Erythroblast (primary cell): Measurements from ENCODE around the gene STAB2.

Source experiments
- DNase-seq, 2 experiments: peaks; one replicate each; lab custom pipeline; 2025; lab: John Stamatoyannopoulos, UW
- GATA1 ChIP-seq: IDR thresholded peaks from 2 replicates; pipeline ENCODE4 v1.6.1; 2011; ENCODE audit warnings: low read depth, mild to moderate bottlenecking, control low read depth, low read length, moderate library complexity
- POLR2A ChIP-seq: IDR thresholded peaks from 2 replicates; pipeline ENCODE4 v1.6.1; 2011; ENCODE audit warnings: mild to moderate bottlenecking, low read length

Gene STAB2

DNA sequence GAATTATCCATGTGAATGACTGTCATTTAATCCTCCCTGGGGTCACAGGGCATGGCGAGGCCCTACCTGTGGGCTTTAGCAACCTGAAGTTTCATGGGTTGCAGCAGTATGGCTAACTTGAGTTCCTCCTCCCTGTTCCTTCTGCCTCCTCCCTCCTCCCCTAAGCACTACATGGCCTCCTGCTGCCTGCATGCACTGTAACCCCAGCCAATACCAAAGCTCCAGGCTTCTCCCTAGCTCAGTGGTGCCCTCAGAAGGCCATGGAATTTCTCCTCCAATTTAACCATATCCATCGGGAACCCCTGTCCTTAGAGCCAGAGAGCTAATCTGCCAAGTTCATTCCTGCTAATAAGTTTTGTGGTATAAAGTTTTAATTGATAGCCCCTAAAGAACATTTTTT is 158.9 kb downstream of the STAB2 start:
- TF ChIP-seq GATA1 (no peak), POLR2A (no peak)
- DNase-seq = no peak

DNA sequence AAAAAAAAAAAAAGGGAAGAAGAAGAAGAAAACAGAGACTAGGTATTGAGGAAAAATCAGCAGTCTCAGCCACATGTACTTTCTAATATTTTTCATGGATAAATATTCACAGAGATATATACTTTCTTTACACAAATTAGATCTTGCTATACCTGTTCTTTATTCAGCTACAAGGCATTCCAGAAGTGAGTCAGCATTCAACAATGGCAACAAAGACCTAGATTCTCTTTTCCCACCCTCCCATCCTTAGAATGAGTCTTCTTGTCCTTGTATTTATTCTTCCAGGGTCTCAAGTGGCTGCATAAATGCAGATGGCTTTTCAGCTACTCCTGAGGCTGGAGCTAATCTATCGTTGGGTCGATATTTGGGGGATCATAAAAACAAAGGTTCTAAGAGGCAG is 160.9 kb downstream of the STAB2 start:
- no peak for DNase-seq
- no peak for TF ChIP-seq POLR2A
- TF ChIP-seq GATA1 = no peak

DNA sequence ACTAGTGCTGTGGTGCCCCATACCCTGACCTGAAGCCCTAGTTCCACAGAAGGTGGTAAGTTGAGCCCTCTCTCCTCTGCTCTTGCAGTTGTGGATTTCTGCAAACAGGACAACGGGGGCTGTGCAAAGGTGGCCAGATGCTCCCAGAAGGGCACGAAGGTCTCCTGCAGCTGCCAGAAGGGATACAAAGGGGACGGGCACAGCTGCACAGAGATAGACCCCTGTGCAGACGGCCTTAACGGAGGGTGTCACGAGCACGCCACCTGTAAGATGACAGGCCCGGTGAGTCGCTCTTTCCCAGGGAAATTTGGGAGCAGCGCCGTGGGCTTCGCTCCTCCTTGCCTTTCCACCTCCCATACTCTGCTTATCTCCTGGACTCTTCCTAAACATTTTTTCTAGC is 161.8 kb downstream of the STAB2 start:
- DNase-seq = no peak

DNA sequence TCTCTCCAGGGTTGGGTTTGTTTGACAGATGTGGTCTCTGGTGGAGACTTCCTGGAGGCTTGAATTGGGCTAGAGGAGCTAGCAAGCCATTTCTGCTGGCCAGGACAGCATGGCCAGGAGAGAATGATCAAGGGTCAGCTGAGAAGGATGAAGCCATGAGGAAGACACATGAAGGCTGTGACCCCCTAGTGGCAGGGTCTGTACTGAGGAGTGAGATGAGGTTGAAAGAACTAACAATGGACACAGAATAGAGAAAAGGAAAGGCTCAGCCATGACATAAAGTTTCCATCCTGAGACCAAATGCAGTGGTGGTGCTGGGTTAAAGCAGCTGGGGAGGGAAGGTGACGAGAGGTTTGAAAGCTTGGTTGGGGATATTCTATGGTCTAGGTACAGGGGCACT is 164.1 kb downstream of the STAB2 start:
- DNase-seq = no peak
- TF ChIP-seq GATA1 = no peak
- no peak for TF ChIP-seq POLR2A

More for the DNA sequence above, 161.8 kb downstream of the STAB2 start:
- TF ChIP-seq POLR2A (no peak), GATA1 (no peak)

DNA sequence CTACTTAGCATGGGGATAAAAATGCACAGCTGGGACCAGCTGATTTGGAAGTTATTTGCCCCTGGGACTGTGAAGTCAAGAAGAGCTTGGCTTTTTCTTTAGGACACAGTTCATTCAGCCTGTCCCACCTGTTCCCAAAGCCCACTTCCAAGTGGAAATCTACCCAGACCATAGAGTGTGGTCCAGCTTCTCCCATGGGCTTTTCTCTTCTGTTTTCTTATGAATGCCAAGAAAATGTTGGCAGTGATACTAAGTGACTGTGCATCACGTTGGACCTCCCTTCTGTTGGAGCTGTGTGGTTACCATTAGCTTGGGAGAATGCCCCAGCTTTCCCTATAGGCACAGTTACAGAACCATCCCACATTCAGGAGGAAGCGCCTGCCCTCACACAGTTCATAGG is 164.5 kb downstream of the STAB2 start:
- TF ChIP-seq GATA1 (no peak), POLR2A (no peak)

DNA sequence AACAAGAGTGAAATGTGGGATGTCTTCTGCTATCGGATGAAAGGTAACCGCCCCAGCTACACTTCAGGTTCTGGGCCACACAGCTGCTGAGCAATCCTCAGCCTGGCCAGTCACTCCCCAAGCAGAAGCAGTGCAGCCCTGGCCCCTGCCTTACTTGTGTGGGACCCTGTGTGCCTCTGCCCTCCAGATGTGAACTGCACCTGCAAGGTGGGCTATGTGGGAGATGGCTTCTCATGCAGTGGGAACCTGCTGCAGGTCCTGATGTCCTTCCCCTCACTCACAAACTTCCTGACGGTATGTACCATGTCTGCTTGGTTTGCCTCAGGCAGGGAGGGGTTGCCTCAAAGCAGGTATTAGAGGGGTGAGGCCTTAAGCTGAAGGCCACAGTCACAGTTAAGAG is 168.4 kb downstream of the STAB2 start:
- no peak for DNase-seq
- TF ChIP-seq GATA1 (no peak), POLR2A (no peak)

More for the DNA sequence above, 164.5 kb downstream of the STAB2 start:
- no peak for DNase-seq

DNA sequence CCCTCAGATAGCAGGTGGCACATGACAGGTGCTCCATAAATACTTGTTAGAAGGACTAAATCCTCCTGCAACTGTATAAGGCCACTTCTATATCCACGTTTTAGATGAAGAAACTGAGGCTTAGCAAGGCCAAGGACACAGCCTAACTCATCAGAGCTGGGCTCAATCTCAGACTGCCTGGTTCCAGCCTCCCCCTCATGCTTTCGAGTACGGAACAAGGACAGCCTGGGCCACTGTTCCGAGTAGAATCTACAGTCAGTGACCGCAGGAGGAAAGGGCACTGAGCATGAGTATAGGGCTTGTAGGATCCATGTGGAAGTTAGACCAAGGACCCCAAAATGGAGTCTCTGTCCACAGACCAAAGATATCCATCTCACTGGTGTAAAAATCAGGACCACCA is 169.4 kb downstream of the STAB2 start:
- DNase-seq = no peak

DNA sequence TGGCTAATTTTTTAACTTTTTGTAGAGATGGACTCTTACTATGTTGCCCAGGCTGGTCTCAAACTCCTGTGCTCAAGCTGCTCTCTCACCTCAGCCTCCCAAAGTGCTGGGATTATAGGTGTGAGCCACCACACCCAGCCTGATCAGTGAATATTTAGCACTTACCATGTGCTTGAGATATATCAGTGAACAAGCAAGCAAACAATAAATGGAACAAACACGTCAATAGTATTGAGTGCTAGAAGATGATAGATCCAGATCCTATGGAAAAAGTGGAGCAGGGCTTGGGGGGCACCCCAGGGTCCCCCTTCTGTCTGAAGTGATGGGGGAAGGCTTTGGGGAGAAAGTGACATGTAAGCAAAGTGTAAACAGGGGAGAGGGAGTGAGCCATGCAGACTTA is 170.2 kb downstream of the STAB2 start:
- TF ChIP-seq POLR2A = no peak
- DNase-seq = no peak

More for the DNA sequence above, 169.4 kb downstream of the STAB2 start:
- TF ChIP-seq POLR2A = no peak
- no peak for TF ChIP-seq GATA1

DNA sequence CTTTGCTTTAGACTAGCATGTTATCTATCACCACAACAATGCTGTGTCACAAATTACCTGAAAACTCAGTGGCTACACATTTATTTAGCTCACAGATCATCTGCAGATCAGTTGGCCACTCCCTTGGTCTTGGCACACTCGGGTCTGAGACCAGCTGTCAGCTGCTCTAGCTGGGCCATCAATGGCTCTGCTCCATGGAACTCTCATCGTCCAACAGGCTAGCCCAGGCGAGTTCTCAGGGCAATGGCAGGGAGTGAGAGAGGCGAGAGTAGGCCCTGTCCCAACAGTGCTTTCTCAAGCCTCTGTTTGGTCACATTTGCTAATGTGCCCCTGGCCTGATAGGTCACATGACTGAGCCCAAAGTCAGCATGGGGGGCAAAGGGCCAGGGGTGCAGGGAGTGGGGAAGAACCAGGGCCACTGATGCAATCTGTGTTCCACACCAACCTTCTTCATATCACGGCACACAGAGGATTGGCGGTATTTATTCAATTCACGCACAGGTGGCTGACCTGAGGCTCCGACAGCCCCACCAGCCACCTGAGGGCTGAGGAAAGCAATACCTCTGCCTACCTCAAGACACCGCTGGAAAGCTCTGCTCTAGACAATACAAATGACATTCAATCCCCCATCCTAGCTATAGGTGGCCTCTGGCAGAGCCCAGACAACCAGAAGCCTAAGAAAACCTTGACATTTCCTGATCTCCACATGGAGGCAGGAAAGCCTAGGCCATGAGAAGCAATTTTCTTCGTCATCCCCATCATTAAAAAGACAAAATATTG is 171.4 kb downstream of the STAB2 start:
- no peak for DNase-seq
- TF ChIP-seq POLR2A = no peak
- TF ChIP-seq GATA1 = no peak

DNA sequence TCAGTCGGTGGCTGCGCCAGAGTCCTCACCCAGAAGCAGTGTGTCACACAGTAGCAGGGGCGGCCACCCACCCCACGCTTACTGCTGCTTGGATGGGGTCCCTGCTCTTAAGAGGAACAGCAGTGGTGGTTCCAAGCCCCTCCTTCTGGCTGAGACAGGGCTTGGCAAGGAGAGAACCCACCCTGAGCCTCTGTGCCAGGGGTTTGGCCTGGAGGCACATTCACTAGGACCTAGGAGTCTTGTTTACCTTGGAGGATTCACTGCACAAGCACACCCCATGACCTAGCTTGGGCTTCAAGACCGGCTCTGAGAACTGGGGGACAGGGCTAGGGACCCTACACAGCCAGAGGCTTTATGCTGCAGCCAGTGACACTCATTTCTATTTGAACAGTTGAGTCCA is 175.4 kb downstream of the STAB2 start:
- TF ChIP-seq POLR2A (no peak), GATA1 (no peak)
- DNase-seq = no peak

DNA sequence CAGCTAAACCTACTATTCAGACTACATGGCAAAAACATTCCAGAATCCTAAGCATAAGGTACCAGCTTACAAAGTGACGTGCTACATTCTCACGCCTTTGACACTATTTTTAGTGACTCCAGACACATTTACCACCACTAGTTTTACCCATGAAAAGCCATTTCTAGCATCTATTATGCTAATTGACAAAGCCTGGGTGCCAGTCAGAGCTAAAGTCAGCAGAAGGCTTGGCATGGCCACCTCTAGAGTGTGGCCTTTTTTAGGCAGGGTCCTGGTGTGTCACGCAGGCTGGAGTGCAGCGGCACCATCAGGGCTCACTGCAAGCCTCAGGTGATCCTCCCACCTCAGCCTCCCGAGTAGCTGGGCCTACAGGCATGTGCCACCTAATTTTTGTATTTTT is 178.2 kb downstream of the STAB2 start:
- TF ChIP-seq GATA1 = no peak
- TF ChIP-seq POLR2A = no peak
- no peak for DNase-seq

DNA sequence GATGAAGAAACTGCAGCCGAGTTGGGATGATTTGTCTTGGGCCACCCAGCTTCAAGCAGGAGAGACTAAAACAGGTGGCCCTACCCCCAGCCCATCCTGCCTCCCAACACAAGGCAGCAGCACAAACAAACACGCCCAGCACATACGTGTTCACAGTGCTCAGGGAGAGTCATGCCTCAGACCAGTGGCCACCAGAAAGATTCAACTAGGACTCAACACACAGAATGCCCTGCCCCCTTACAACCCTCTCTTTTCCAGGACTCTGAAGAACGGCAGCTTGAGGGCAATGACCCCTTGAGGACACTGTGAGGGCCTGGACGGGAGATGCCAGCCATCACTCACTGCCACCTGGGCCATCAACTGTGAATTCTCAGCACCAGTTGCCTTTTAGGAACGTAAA is 179.0 kb downstream of the STAB2 start:
- TF ChIP-seq GATA1 (no peak), POLR2A (no peak)
- DNase-seq = no peak

DNA sequence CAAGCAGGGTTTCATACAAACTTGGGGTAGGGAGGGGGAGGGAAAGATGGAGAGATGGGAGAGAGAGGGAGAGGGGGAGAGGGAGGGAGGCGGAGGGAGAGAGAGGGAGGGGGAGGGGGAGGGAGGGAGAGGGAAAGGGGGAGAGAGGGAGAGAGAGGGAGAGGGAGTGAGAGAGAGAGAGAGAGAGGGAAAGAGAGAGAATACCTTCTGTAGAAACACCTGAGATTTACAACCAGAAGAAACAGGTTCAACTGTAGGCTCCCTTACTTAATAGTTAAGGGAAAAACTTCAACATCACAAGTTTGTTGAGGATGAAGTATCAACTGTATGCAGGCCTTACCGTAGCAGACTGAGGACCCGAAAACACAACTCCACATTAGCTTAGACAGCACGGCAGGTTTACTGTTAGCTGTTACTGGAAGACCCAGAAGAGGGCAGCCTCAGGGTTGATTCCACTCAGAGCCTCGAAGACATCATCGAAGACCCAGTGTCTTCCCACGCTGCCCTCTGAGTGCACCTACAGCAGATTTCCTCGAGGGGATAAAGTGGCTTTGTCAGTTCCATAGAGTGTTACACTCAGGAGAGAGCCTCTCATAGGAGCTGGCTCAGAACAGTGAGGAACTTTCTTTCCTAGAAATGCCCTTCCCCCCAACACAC is 181.5 kb downstream of the STAB2 start:
- TF ChIP-seq POLR2A (no peak), GATA1 (no peak)
- no peak for DNase-seq

DNA sequence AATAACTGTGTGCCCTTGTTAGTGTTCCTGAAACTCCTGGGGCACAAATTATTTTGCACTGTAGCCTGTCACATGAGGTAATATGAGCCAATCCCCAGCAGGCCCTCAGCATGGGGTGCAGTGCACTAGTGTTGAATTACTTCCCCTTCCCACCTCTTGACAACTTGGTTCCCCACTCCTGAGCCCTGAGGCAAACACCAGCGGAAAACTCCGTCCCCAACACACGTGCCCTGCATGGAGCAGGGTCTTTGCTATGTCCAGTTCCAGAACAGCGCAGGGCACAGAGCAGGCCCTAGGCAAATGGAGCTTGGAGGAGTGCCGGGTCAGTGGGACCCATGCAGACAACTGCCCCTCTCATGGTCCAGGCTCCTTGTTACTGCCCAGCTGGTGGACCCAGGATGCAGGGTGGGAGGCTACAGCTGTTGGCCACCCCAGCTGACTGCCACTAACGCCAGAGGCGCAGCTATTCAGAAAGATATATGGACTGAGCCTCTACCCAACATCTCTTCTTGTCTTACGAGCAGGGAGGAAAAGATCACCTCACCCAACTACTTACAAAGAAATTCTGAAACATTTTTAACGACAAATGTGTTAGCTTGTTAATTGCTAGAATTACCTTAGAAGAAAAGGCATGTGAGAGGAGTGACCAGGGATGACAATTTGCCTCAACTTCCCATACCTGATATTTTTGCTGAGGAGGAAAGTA is 182.3 kb downstream of the STAB2 start:
- TF ChIP-seq POLR2A = no peak
- no peak for TF ChIP-seq GATA1
- no peak for DNase-seq

DNA sequence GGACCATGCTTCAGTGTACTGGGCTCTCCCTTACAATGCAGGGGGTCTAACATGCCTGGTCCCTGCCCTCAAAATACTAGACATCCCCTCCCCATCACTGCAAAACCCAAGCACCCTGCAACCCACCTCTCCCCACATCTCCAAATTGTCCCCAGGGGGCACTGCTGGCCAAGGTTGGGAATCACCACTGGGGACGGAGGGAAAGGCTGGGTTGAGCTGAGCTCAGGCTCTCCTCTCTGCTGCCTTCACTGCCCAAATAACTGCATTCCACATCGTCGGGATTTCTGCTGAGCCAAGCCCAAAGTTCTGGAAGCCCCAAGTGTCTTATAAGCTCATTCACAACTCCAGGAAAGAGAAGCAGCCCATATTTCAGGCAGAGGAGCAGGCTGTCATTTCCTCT is 184.4 kb downstream of the STAB2 start:
- DNase-seq = peak; percentile 40 to 46
- no peak for TF ChIP-seq POLR2A
- TF ChIP-seq GATA1 = no peak
